ENCODE results near the gene SDHB.

Gene SDHB

DNA sequence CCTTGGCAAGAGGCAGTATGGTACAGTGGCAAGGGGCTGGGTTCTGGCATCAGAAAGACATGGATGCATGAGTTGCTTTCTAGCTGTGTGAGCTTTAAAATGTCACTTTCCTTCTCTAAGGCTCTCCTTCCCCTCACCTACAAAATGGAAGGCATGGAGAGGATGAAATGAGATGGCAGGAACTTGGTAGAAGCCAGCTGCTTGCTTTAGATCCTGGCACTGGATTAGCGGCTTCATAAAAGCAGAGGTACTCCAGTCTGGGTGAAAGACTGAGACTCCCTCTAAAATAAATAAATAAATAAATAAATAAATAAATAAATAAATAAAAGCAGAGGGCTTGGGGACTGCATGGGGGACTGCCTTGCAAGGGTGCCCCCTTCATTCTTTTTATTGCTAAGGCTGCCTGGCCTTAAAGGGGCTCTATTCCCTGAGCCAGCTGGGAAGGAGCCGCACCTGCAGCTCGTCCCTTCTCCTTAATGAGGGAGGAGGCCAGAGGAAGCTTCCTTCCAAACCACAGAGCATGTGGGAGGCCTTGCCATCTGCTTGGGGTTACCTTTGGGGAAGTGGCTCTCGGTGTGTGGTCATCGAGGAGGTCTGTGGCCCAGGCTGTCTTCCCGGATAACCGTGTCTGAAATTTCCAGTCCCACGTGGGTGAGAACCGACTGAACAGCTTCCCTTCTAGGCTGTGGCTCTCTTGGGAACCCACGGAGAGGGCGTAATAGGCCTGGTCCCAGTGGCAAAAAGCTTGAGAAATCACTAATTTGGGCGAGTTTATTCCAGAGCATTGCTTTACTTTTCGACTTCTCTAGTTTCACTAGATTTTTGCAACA lies 40.1 kb downstream of the SDHB start:
- Mint-ChIP-seq H3K4me1 (peaks cover 5% of the 10 kb centered on the region), H3K27ac (no peak overlapping the region), H3K4me3 (peak overlapping the region in 2 of 3 experiments; percentile 38 to 91), H3K9me3 (no peaks in the 10 kb centered on the region), H3K36me3 (ENCODE audit: low read depth) (peaks cover 15% of the 10 kb centered on the region), H3K27me3 (ENCODE audit: low read depth) (no peaks in the 10 kb centered on the region)
- TF ChIP-seq, protein P1, sequence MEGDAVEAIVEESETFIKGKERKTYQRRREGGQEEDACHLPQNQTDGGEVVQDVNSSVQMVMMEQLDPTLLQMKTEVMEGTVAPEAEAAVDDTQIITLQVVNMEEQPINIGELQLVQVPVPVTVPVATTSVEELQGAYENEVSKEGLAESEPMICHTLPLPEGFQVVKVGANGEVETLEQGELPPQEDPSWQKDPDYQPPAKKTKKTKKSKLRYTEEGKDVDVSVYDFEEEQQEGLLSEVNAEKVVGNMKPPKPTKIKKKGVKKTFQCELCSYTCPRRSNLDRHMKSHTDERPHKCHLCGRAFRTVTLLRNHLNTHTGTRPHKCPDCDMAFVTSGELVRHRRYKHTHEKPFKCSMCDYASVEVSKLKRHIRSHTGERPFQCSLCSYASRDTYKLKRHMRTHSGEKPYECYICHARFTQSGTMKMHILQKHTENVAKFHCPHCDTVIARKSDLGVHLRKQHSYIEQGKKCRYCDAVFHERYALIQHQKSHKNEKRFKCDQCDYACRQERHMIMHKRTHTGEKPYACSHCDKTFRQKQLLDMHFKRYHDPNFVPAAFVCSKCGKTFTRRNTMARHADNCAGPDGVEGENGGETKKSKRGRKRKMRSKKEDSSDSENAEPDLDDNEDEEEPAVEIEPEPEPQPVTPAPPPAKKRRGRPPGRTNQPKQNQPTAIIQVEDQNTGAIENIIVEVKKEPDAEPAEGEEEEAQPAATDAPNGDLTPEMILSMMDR (IDR thresholded peaks at IDR 0.05; ENCODE audit: unreplicated experiment in 3 of 3): no peak

DNA sequence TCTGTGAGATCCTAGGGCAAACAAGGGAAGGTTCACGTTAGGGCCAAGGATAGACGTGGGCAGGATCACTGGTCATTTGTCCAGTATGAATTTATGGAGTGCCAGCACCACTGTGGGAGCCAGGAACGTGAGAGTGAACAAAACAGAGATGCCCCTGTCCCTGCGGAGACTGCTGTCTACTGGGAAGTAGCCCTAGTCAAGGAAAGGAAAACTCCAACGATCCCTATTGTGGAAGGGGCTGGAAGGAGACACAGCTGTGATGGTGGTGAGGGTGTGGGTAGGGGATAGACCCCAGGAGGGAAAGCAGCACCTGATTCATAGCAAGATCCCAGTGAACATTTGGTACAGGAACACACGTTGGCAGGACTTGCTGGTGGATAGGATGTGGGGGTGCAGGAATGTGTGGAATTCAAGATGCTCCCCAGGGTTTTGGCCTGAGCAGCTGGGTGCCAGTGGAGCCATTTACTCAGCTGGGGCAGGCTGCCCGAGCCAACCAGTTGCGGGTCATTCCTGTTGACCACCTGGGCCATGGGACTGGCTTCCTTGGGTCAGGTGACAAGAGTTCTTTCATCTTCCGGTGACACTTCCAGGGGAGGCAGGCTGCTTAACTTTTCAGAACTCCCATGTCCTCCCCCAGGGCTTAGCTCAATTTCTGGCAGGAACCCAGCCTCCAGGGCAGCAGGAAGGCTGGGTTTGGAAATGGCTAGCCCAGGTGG lies 40.9 kb downstream of the SDHB start:
- H3K9me3 Mint-ChIP-seq: no peaks in the 10 kb centered on the region
- no peak overlapping the region for H3K27ac Mint-ChIP-seq
- H3K4me1 Mint-ChIP-seq: peaks cover 5% of the 10 kb centered on the region
- TF ChIP-seq, protein P1 (IDR thresholded peaks at IDR 0.05; ENCODE audit: unreplicated experiment in 3 of 3): no peak
- H3K4me3 Mint-ChIP-seq: peak overlapping the region; percentile 13 to 94 (median 91)
- H3K36me3 Mint-ChIP-seq (ENCODE audit: low read depth): peaks cover 8% of the 10 kb centered on the region
- H3K27me3 Mint-ChIP-seq (ENCODE audit: low read depth): no peaks in the 10 kb centered on the region

DNA sequence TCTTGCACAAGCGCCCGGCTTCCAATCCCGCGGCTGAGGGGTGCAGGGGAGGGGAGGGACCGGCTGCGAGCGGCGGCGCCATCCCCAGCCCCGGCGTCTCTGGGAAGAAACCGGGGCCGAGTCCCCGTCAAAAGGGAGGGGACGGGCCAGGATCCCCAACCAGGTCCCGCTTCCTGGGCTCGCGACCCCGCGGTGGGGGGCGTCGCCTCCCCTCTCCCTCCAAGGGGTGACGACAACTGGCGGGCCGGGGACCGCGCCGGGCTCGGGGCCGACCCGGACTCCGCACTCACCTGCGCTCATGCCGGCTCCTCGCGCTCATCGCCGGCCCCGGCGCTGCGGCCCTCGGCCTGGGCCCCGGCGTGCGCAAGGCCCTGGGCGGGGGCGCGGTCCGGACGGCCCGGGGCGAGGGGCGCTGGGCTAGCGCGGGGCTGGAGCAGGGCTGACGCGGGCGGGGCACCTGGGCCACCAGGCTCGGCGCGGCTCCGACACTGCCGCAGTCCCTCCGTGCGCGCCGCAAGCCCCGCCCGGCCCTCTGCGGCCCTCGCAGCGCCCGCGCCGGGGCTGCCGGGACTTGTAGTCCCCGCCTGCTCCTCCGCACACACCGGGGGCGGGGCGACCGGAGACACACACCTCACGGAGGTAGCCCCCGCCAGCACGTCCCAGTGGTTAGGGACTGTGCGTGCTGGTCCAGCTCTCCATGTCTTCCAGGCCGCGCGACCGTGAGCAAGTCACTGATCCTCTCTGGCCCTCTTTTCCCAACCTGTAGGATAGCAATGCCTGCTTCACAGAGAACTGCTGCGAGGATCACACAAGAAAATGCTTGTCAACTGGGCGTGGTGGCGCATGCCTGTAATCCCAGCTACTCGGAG lies 42.2 kb downstream of the SDHB start, which contains the start of gene ATP13A2:
ATP13A2 (minus strand) TSS at position 490 of the 869 bp plus-strand sequence; CDS start at position 300, 190 bp downstream.
- Mint-ChIP-seq H3K4me1 (peaks cover 5% of the 10 kb centered on the region), H3K27ac (peak within 1 kb of the TSS in 1 of 3 experiments; percentile 70), H3K4me3 (peak within 1 kb of the TSS; percentile 88 to 94 (median 91)), H3K27me3 (ENCODE audit: low read depth) (no peaks in the 10 kb centered on the region), H3K36me3 (ENCODE audit: low read depth) (peaks cover 4% of the 10 kb centered on the region), H3K9me3 (no peaks in the 10 kb centered on the region)
- TF ChIP-seq, protein P1 (IDR thresholded peaks at IDR 0.05; ENCODE audit: unreplicated experiment in 3 of 3): no peak

DNA sequence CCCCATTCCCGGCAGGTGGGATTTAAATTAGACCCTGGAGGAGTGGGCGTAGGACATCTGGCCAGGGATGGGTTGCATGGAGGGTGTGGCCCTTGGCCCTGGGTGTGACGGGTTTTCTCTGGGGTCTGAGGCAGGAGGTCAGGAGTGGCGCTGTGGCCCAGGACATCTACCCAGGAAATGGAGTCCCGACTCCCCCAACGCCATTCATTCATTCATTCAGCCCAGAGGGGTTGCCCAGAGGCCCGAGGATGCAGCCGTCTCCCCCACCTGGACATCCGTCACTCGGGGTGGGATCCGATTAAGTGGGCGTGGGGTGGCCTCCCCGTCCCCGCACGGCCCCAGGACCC lies 42.8 kb downstream of the SDHB start:
- no peaks in the 10 kb centered on the region for H3K9me3 Mint-ChIP-seq
- no peak overlapping the region for H3K27ac Mint-ChIP-seq
- TF ChIP-seq, protein P1 (IDR thresholded peaks at IDR 0.05; ENCODE audit: unreplicated experiment in 3 of 3): no peak
- H3K27me3 Mint-ChIP-seq (ENCODE audit: low read depth): no peaks in the 10 kb centered on the region
- H3K4me1 Mint-ChIP-seq: peaks cover 5% of the 10 kb centered on the region
- no peaks in the 10 kb centered on the region for H3K36me3 Mint-ChIP-seq (ENCODE audit: low read depth)
- H3K4me3 Mint-ChIP-seq: peak overlapping the region; percentile 79 to 87 (median 82)

DNA sequence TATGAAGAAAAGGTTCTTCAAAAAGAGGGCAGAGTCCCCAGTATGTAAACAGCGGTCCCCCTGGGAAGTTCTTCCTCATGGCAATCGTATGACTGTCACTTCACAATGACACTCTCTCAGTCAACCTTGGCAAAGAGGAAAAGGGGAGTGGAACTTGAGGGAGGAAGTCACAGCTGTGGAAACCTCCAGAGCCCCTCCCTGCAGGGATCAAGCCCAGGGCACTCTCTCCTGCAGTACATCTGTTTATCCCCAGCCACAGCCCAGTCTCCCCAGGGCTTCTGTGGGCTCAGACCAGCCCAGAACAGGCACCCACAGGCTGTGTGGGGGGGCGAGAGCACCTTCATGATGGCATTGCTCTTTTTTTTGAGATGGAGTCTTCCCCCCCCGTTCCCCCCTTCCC lies 44.1 kb downstream of the SDHB start:
- Mint-ChIP-seq H3K36me3 (ENCODE audit: low read depth) (no peaks in the 10 kb centered on the region), H3K27me3 (ENCODE audit: low read depth) (no peaks in the 10 kb centered on the region), H3K4me1 (peaks cover 5% of the 10 kb centered on the region), H3K4me3 (peak overlapping the region; percentile 50 to 64 (median 52)), H3K27ac (no peak overlapping the region), H3K9me3 (no peaks in the 10 kb centered on the region)
- TF ChIP-seq, protein P1 (IDR thresholded peaks at IDR 0.05; ENCODE audit: unreplicated experiment in 3 of 3): no peak

Measured in nephron (organoid).